T-helper 17 cell (primary cell): Measurements from ENCODE around the gene ZNF835. TPM values are rescaled to one million over a fixed set of nuclear protein-coding genes. Genes with fewer than 3 reads are reported as not detected.

Experiments
- total RNA-seq, 4 donors: library from RNA in 2 of 4; stranded (reverse) in 2 of 4; gene quantifications; one replicate each; pipeline ENCODE4 v1.2.3 and lab custom pipeline; 2022 to 2026

ZNF835 gene
- total RNA-seq, 2 donors from 2014 or later: 0.83 to 0.99 TPM

Other genes starting within 250 kb of the ZNF835 start
- gene ZNF667, start 194.4 kb downstream of the ZNF835 start, total RNA-seq: 1 to 10 TPM in 1 of 2 donors, under 1 TPM in 1; 0.26 to 2.0 TPM
- 1 to 10 TPM in 1 of 2 donors, under 1 TPM in 1; 0.23 to 1.1 TPM for gene ZNF471, start 163.9 kb downstream of the ZNF835 start, total RNA-seq
- 1 to 10 TPM; 4.8 to 5.1 TPM for gene ZFP28, start 132.8 kb downstream of the ZNF835 start, total RNA-seq
- 1 to 10 TPM in 1 of 2 donors, under 1 TPM in 1; 0.83 to 1.4 TPM for gene ZNF470, start 104.3 kb downstream of the ZNF835 start, total RNA-seq
- 1 to 10 TPM; 4.9 to 5.1 TPM for gene ZNF71, start 76.5 kb downstream of the ZNF835 start, total RNA-seq
- not detected for gene SMIM17, start 28.6 kb downstream of the ZNF835 start, total RNA-seq
- gene PEG3, start 169.0 kb upstream of the ZNF835 start, total RNA-seq: not detected
- not detected for gene ZIM2, start 169.0 kb upstream of the ZNF835 start, total RNA-seq